ENCODE data around the gene CLIC1.

DNA sequence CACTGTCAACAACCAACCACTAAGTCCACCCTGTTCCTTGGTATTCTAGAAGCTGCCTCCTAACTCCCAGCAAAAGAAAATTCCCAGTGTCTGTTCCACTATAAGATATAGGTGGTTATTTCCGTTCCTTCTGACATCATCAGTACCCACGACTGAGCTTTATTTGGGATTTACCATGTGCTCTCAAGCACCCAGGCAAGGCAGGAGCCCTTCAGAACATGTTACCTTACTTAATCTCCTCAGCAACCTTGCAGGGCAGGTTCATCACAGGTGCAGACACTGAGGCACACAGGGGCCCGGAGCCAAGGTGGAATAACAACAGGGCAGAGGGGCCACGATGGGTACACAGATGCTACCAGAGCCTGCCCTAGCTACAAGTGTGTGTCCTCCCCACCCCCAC is 44.0 kb downstream of the CLIC1 start:
- TF ChIP-seq, protein P1, sequence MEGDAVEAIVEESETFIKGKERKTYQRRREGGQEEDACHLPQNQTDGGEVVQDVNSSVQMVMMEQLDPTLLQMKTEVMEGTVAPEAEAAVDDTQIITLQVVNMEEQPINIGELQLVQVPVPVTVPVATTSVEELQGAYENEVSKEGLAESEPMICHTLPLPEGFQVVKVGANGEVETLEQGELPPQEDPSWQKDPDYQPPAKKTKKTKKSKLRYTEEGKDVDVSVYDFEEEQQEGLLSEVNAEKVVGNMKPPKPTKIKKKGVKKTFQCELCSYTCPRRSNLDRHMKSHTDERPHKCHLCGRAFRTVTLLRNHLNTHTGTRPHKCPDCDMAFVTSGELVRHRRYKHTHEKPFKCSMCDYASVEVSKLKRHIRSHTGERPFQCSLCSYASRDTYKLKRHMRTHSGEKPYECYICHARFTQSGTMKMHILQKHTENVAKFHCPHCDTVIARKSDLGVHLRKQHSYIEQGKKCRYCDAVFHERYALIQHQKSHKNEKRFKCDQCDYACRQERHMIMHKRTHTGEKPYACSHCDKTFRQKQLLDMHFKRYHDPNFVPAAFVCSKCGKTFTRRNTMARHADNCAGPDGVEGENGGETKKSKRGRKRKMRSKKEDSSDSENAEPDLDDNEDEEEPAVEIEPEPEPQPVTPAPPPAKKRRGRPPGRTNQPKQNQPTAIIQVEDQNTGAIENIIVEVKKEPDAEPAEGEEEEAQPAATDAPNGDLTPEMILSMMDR (IDR thresholded peaks at IDR 0.05 in 8 of 11, conservative IDR thresholded peaks at IDR 0.05 in 3 of 11) = no peak
- TF ChIP-seq POLR2A (IDR thresholded peaks at IDR 0.05) = no peak
- TF ChIP-seq POLR2AphosphoS5 (IDR thresholded peaks at IDR 0.05) = no peak
